K562 (cell line): ENCODE data around the gene CWC22. TPM values are rescaled to one million over a fixed set of nuclear protein-coding genes. Genes with fewer than 3 reads are reported as not detected.
A peak's percentile ranks its signal among the peaks of the same experiment; 100 is the strongest.

ENCODE experiments used
- ATAC-seq: fragments of 200-7000 bp; cut with Tn5 transposase; 3 replicates; pipeline ENCODE4 v1.9.1; 2020; ENCODE audit warnings: moderate library complexity
- BruUV-seq: library from RNA; stranded (reverse); fragments of 400-500 nt; replicated peaks from 2 replicates; lab custom pipeline; 2021; lab: Mats Ljungman, UMichigan
- CTCF ChIA-PET: fragments of 300-600 bp; formaldehyde crosslinking; extraction: SDS; loops from one replicate; lab custom pipeline; 2021; ENCODE audit warnings: low intra/inter-chr PET ratio; lab: Yijun Ruan, JAX
- POLR2A ChIA-PET: fragments of 300-600, 350-650 bp; sonication (Branson Sonifier 250); formaldehyde crosslinking; extraction: SDS; loops from one replicate; lab custom pipeline; 2021; ENCODE audit warnings: antibody characterized with exemption, inconsistent platforms; lab: Yijun Ruan, JAX
- DNase-seq, 4 experiments: peaks; one replicate each; pipeline versions ENCODE4 v3.0.0 to v3.0.0-alpha.2; 2011 to 2018; ENCODE audit warnings: low spot score in 3 of 4, mixed read lengths in 3 of 4; ENCODE audit errors: extremely low read depth in 1 of 4
- FAIRE-seq: peaks from 2 replicates; lab custom pipeline; 2011; peaks lifted over from hg19 to GRCh38; lab: Jason Lieb, UNC
- H2AFZ ChIP-seq: 2 replicates; pipeline ENCODE4 v1.6.0; 2011; ENCODE audit warnings: low read depth, low read length, control low read depth, inconsistent platforms
- H3K27ac ChIP-seq: fragments of 200-600 bp; 3 replicates; pipeline ENCODE4 v1.8.0; 2011; ENCODE audit warnings: low read depth, mild to moderate bottlenecking, control low read depth, inconsistent platforms, low read length, moderate library complexity, mixed read lengths; ENCODE audit errors: extremely low read depth
- H3K27me3 ChIP-seq, 2 experiments: fragments of 300-600 bp in 1 of 2; 2 replicates in 1 of 2; 3 replicates in 1 of 2; pipeline versions ENCODE4 v1.6.0 to v1.8.0; 2011; ENCODE audit warnings: inconsistent platforms in 2 of 2, low read length in 2 of 2, mild to moderate bottlenecking in 1 of 2, mixed read lengths in 1 of 2, moderate library complexity in 1 of 2; ENCODE audit not compliant: control insufficient read depth in 2 of 2, insufficient read depth in 2 of 2
- H3K36me3 ChIP-seq: fragments of 300-600 bp; 3 replicates; pipeline ENCODE4 v1.8.0; 2011; ENCODE audit warnings: mild to moderate bottlenecking, low read length, inconsistent platforms; ENCODE audit not compliant: control insufficient read depth, insufficient read depth
- H3K4me1 ChIP-seq, 2 experiments: fragments of 200-600 bp in 1 of 2; replicated peaks in 1 of 2; 2 replicates in 1 of 2; 3 replicates in 1 of 2; pipeline versions ENCODE4 v1.5.1 to v1.8.0; 2011; ENCODE audit warnings: inconsistent platforms in 2 of 2, low read length in 2 of 2, mild to moderate bottlenecking in 1 of 2, mixed read lengths in 1 of 2, moderate library complexity in 1 of 2; ENCODE audit not compliant: control insufficient read depth in 2 of 2, insufficient read depth in 2 of 2
- H3K4me2 ChIP-seq: 2 replicates; pipeline ENCODE4 v1.6.1; 2011; ENCODE audit warnings: low read length, control low read depth, inconsistent platforms, mixed read lengths; ENCODE audit not compliant: insufficient read depth
- H3K4me3 ChIP-seq: fragments of 200-600 bp; sonication (generic), shearing (Covaris generic); 2 replicates; pipeline ENCODE4 v1.5.1; 2016; ENCODE audit warnings: control low read depth, inconsistent platforms
- H3K79me2 ChIP-seq: fragments of 200-600 bp; 3 replicates; pipeline ENCODE4 v1.8.0; 2011; ENCODE audit warnings: low read length, inconsistent platforms; ENCODE audit not compliant: control insufficient read depth, insufficient read depth
- H3K9ac ChIP-seq, 2 experiments: 2 replicates each; pipeline versions ENCODE4 v1.6.0 to v1.6.1; 2011; ENCODE audit warnings: low read depth in 2 of 2, low read length in 2 of 2, control low read depth in 1 of 2, inconsistent platforms in 1 of 2, mild to moderate bottlenecking in 1 of 2, mixed read lengths in 1 of 2; ENCODE audit not compliant: insufficient read depth in 1 of 2
- H3K9me1 ChIP-seq: one replicate; pipeline ENCODE4 v1.6.0; 2011; ENCODE audit warnings: inconsistent platforms, mild to moderate bottlenecking, low read length, moderate library complexity; ENCODE audit not compliant: control insufficient read depth, insufficient read depth
- H3K9me3 ChIP-seq: replicated peaks from 2 replicates; pipeline ENCODE4 v1.5.1; 2011; ENCODE audit warnings: low read depth, low read length, inconsistent platforms; ENCODE audit not compliant: control insufficient read depth, insufficient read depth
- H4K20me1 ChIP-seq: replicated peaks from 2 replicates; pipeline ENCODE4 v1.6.1; 2011; ENCODE audit warnings: low read length, inconsistent platforms, mixed read lengths; ENCODE audit not compliant: control insufficient read depth, insufficient read depth
- ARID2 ChIP-seq: fragments of 450-650 bp; IDR thresholded peaks from 2 replicates; pipeline ENCODE4 v1.6.1; 2017; ENCODE audit warnings: antibody characterized with exemption, mild to moderate bottlenecking
- CBX3 ChIP-seq, 2 experiments: IDR thresholded peaks; 1 replicate in 1 of 2; 2 replicates in 1 of 2; pipeline ENCODE4 v1.6.1; 2012; ENCODE audit warnings: inconsistent platforms in 2 of 2, low read length in 2 of 2, borderline replicate concordance in 1 of 2, control low read depth in 1 of 2
- CBX5 ChIP-seq: IDR thresholded peaks from 2 replicates; pipeline ENCODE4 v1.6.1; 2014; ENCODE audit warnings: low read depth, borderline replicate concordance
- CEBPB ChIP-seq: fragments of 450-650 bp; IDR thresholded peaks from 2 replicates; pipeline ENCODE4 v1.6.1; 2016; ENCODE audit warnings: missing genetic modification characterization, missing compliant biosample characterization
- GABPB2 ChIP-seq: fragments of 250-450 bp; sonication (Bioruptor Pico); conservative IDR thresholded peaks from 2 replicates; pipeline ENCODE4 v1.5.1; 2021; ENCODE audit warnings: mild to moderate bottlenecking
- ID3 ChIP-seq, 2 experiments: fragments of 250-450 bp in 1 of 2; fragments of 450-650 bp in 1 of 2; sonication (Bioruptor Pico) in 1 of 2; IDR thresholded peaks; 2 replicates each; pipeline versions ENCODE4 v1.6.1 to v1.8.0; 2016 to 2021; ENCODE audit warnings: mild to moderate bottlenecking in 2 of 2, moderate library complexity in 2 of 2, missing compliant biosample characterization in 1 of 2, missing genetic modification characterization in 1 of 2
- RBM25 ChIP-seq: fragments of 200-400 bp; formaldehyde crosslinking; IDR thresholded peaks from 2 replicates; pipeline ENCODE4 v1.6.1; 2018; ENCODE audit warnings: low read length, low read depth, moderate library complexity; ENCODE audit not compliant: severe bottlenecking
- TFAP4 ChIP-seq: sonication (generic); formaldehyde crosslinking; IDR thresholded peaks from 2 replicates; pipeline ENCODE4 v1.8.0; 2022; ENCODE audit warnings: missing genetic modification reagents, mild to moderate bottlenecking, moderate library complexity, borderline replicate concordance
- TRIM28 ChIP-seq: fragments of 450-650 bp; IDR thresholded peaks from 2 replicates; pipeline ENCODE4 v1.6.1; 2017
- ZFP1 ChIP-seq: fragments of 450-650 bp; formaldehyde crosslinking; IDR thresholded peaks from 2 replicates; pipeline ENCODE4 v1.4.0; 2020; ENCODE audit warnings: mild to moderate bottlenecking, mixed read lengths
- ZNF609 ChIP-seq: sonication (generic); formaldehyde crosslinking; IDR thresholded peaks from 2 replicates; pipeline ENCODE4 v1.8.1; 2023; ENCODE audit warnings: missing genetic modification reagents, mild to moderate bottlenecking, borderline replicate concordance
- WGBS: fragments of 100-300 bp; shearing (Covaris generic); methylation state at CpG from one replicate; pipeline ENCODE4 v1.1.6; 2016; ENCODE audit warnings: low coverage, mixed read lengths; ENCODE audit not compliant: insufficient coverage; ENCODE audit errors: missing lambda C conversion rate; 5-methylcytosine and 5-hydroxymethylcytosine counted together
- in situ Hi-C: fragments of 300-500 bp; cut with MboI; formaldehyde crosslinking; loops from 4 replicates; pipeline ENCODE4 v1.15.0; 2018; ENCODE audit warnings: inconsistent platforms, mixed read lengths
- intact Hi-C: fragments of 100-400 bp; cut with micrococcal nuclease; formaldehyde crosslinking; loops from 2 replicates; pipeline ENCODE4 v1.14.2; 2022
- polyA plus RNA-seq, 8 experiments: library from polyadenylated mRNA; depleted of rRNA in 4 of 8; stranded (reverse) in 5 of 8; unstranded in 3 of 8; fragments of >200 nt; fragmentation: Nextera tagmentation in 2 of 8; fragmentation: Illumina TruSeq in 1 of 8; extraction: Ambion mirVana in 2 of 8; extraction: Trizol in 1 of 8; gene quantifications; 2 replicates each; pipeline versions ENCODE4 v1.2.1 to v1.2.3, GENCODE V29; 2011 to 2014; ENCODE audit warnings: inconsistent platforms in 1 of 8, missing spikeins in 1 of 8
- total RNA-seq, 7 experiments: library from RNA; depleted of rRNA in 6 of 7; stranded (reverse); fragments of >200 nt in 6 of 7; fragmentation: Illumina TruSeq in 2 of 7; extraction: Trizol in 2 of 7; gene quantifications; 2 replicates each; pipeline versions ENCODE4 v1.2.1 to v1.2.3, GENCODE V29; 2011 to 2021; ENCODE audit warnings: low replicate concordance in 1 of 7

The CWC22 gene
- total and polyA plus RNA-seq, 9 of the 15 experiments (the other 6 are each of a cell fraction or from before 2014, with no cell fraction given) = 14.5 to 54.2 (median 36.7) TPM

- H3K79me2 ChIP-seq = no peaks in the 10 kb centered on the region
Measured at GRCh38 chr2:179925713-179926112, 81.4 kb downstream of the CWC22 start.

GRCh38 chr2:179917272-179917671, 89.8 kb downstream of the CWC22 start:
- no peaks in the 10 kb centered on the region for H3K9me1 ChIP-seq
- H3K79me2 ChIP-seq = no peaks in the 10 kb centered on the region
- no peaks in the 10 kb centered on the region for H3K36me3 ChIP-seq
- H3K9ac ChIP-seq = no peak overlapping the region
- in situ Hi-C loops = no loop called here
- FAIRE-seq = no peak
- H3K27ac ChIP-seq = no peak overlapping the region
- no peak overlapping the region for H3K4me3 ChIP-seq
- no peaks in the 10 kb centered on the region for H3K4me1 ChIP-seq
- no TSS peak for BruUV-seq
- no peak for TF ChIP-seq RBM25
- TF ChIP-seq ID3 (CRISPR knock-in tag; IDR thresholded peaks at IDR 0.05) = no peak
- TF ChIP-seq ID3 (tag; IDR thresholded peaks at IDR 0.05) = no peak
- TF ChIP-seq TFAP4 (CRISPR knock-in tag) = no peak
- no peak for TF ChIP-seq ZNF609 (CRISPR knock-in tag)
- ChIA-PET POLR2A (interaction anchor here (0.6 kb wide), 1 partner anchor 1092 kb away, joined by 3 read pairs; no protein-coding TSS in a partner anchor), CTCF (no interaction called here)
- H3K27me3 ChIP-seq = no peaks in the 10 kb centered on the region
- no peak overlapping the region for H2AFZ ChIP-seq
- no peaks in the 10 kb centered on the region for H4K20me1 ChIP-seq
- DNase-seq = no peak
- no peaks in the 10 kb centered on the region for H3K9me3 ChIP-seq
- no peak overlapping the region for H3K4me2 ChIP-seq
- ATAC-seq = no peak
- intact Hi-C loops = no loop called here

More at GRCh38 chr2:179925713-179926112, 81.4 kb downstream of the CWC22 start:
- no TSS peak for BruUV-seq
- ChIA-PET POLR2A (no interaction called here), CTCF (no interaction called here)
- no peak for DNase-seq
- no peaks in the 10 kb centered on the region for H3K36me3 ChIP-seq
- H3K4me1 ChIP-seq = no peaks in the 10 kb centered on the region
- no peaks in the 10 kb centered on the region; the same call in 1 of the 2 replicates for H3K9me3 ChIP-seq
- TF ChIP-seq CBX3 (IDR thresholded peaks at IDR 0.05; ENCODE audit: borderline replicate concordance in 1 of 2, low read length in 2 of 2) = peak in 1 of 2 experiments; percentile 81; a peak in 2 of 3 replicates
- TF ChIP-seq CEBPB (tag) = no peak
- no peak for TF ChIP-seq ARID2
- peak; percentile 88 for TF ChIP-seq TRIM28
- peak; percentile 50; the same call in 1 of the 2 replicates for TF ChIP-seq ZFP1
- TF ChIP-seq CBX5 = 0 out of 2 replicates have a peak, but pooled peaks have one; percentile 46
- TF ChIP-seq GABPB2 = no peak
- no peak for ATAC-seq
- H2AFZ ChIP-seq = no peak overlapping the region
- no peak for FAIRE-seq
- 4% methylated on average over 2 of the region's 2 CpGs for WGBS
- H3K4me2 ChIP-seq = no peak overlapping the region
- intact Hi-C loops = no loop called here
- H3K9me1 ChIP-seq = no peaks in the 10 kb centered on the region
- H3K27ac ChIP-seq = no peak overlapping the region
- in situ Hi-C loops = no loop called here
- H4K20me1 ChIP-seq = no peaks in the 10 kb centered on the region
- H3K27me3 ChIP-seq = no peaks in the 10 kb centered on the region
- H3K9ac ChIP-seq = no peak overlapping the region
- H3K4me3 ChIP-seq = no peak overlapping the region
